GM18507 (cell line): Measurements from ENCODE around the gene ANKRD61.
"Not testable (repeated sequence)": the region's sequence is repeated elsewhere in the genome, so short reads cannot be mapped to it uniquely, and the experiment has no call there.

Source experiments
- DNase-seq: peaks from one replicate; pipeline ENCODE4 v3.0.0; 2011; ENCODE audit warnings: low read depth; ENCODE audit not compliant: insufficient read length; ENCODE audit errors: extremely low spot score
- FAIRE-seq: peaks from 2 replicates; lab custom pipeline; 2011; peaks lifted over from hg19 to GRCh38; lab: Jason Lieb, UNC

ANKRD61 gene

DNA sequence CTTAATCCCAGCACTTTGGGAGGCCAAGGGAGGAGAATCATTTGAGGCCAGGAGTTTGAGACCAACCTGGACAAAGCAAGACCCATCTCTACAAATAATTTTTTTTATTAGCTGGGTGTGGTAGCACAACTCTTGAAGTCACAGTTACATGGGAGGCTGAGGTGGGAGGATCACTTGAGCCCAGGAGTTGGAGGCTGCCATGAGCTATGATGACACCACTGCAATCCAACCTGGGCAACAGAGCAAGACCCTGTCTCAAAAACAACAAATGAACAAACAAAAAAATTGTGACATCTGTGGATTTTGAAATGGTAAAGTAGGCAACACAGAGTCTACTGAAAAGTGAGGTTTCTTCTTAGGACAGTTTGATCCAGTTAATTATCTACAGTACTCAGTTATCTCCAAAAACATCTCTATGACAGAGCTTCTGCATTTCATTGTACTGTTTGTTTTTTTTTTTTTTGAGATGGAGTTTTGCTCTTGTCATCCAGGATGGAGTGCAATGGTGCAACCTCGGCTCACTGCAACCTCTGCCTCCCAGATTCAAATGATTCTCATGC lies 3.3 kb upstream of the ANKRD61 start:
- no peak for FAIRE-seq

DNA sequence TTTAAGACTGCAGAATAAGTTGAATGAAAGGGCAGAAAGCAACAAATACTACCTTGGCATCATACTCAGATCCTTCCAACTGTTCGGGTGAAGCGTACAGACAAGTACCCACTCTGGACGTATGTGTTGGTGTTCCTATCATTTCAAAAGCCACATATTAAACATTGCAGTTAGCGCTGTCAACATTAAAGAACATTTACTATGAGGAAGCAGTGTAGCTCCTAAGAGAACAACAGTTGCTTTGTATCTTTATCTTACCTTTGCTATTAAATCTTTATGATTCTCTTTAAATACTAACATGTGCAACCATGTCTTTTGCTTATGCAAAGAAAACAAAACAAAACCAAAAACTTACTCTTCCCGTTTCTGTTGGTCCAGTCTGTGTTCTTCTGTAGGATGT lies 2.6 kb upstream of the ANKRD61 start:
- DNase-seq (no peak), FAIRE-seq (no peak)

More for the DNA sequence above, 3.3 kb upstream of the ANKRD61 start:
- no peak for DNase-seq

GRCh38 chr7:6031567-6031966 lies 391 bp downstream of the ANKRD61 start:
- FAIRE-seq (no peak), DNase-seq (no peak)

DNA sequence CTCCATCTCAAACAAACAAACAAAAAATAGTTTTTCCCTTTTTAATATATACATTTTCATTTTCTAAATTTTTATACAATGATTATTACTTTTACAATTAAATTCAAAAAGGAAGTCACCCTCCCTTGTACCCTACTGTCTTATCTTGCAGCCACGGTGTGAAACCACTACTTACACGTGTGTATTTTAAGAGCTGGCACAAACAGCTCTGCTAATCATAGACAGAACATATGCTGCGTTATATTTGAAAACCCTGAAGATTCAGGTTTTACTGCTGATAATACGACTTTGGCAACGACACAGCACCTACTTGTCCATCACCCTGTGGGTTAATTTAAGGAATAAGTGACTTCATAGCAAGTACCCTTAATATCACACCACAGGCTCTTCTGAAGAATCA lies 991 bp downstream of the ANKRD61 start:
- FAIRE-seq: no peak

DNA sequence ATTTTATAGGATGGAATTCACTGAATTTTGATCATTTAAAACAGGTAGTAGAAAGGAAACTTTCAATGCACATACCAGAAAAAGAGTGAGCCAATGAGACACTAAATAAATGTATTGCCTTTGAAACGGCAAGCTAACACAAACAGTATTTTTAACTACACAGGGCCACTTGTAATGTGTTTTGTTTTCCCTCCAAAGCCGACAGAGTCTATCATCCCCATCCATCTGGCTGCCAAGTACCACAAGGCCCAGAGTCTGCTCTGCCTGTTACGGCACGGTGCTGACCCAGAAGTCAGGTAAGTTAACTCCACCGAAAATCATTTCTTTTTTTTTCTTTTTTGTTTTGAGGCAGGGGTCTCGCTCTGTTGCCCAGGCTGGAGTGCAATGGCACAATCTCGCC lies 1.5 kb downstream of the ANKRD61 start:
- DNase-seq: no peak
- no peak for FAIRE-seq

More for the DNA sequence above, 991 bp downstream of the ANKRD61 start:
- DNase-seq: no peak

- FAIRE-seq: no peak
- no peak for DNase-seq
Measured at GRCh38 chr7:6035165-6035564, 4.0 kb downstream of the ANKRD61 start.

DNA sequence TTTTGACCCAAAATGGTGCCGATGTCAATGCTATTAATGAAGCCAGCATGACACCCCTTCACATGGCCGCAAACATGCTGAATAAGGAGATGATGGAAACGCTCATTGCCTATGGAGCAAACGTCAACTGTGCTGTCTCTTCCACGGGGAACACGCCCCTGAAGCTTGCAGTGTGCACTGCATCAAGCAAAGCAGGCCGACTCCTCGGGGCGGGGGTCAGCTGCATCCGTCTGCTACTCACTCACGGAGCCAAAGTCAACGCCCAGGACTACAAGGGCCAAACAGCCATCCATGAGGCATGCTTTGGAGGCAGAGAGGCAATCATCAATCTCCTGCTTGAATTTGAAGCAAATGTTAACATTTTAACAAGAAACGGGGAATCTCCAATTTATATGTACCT lies 4.5 kb downstream of the ANKRD61 start:
- DNase-seq (no peak), FAIRE-seq (no peak)

GRCh38 chr7:6049780-6050179 lies 18.6 kb downstream of the ANKRD61 start:
- no peak for DNase-seq
- FAIRE-seq: no peak

DNA sequence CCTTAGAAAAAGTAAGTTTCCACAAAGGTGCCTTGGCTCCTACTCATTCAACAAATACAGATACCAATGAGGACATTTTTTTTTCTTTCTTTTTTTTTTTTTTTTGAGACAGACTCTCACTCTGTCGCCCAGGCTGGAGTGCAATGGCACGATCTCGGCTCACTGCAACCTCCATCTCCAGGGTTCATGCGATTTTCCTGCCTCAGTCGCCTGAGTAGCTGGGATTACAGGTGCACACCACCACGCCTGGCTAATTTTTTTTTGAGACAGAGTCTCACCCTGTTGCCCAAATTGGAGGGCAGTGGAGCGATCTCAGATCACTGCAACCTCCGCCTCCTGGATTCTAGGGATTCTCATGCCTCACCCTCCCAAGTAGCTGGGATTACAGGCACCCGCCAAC lies 20.0 kb downstream of the ANKRD61 start:
- not testable (repeated sequence) for DNase-seq, FAIRE-seq

GRCh38 chr7:6056616-6057015 lies 25.4 kb downstream of the ANKRD61 start:
- FAIRE-seq (no peak), DNase-seq (no peak)

DNA sequence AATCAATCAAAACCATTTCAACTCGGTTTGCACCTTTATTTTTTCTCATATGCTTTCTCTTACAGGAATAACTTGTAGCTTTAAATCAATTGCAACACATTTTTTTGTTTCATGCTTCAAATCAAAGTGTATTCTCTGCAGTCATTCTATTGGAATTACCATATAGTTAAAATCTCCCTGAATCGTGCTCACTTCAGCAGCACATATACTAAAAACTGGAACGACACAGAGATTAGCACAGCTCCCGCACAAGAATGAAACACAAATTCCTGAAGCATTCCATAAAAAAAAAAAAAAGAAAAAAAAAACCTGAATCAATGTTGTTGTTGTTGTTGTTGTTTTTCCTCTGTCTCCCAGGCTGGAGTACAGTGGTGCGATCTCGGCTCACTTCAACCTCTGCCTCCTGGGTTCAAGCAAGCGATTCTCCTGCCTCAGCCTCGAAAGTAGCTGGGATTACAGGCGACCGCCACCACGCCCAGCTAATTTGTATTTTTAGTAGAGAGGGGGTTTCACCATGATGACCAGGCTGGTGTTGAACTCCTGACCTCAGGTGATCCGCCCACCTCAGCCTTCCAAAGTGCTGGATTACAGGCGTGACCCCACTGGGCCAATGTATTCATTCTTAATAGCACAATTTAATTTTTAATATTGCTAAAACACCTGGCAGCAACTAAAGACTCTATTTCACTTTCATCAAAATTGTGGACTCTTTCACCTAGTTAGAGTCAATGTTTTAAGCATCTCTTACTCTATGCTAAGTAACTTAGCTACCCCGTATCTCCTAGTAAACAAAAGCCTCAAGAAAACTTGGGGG lies 26.3 kb downstream of the ANKRD61 start:
- FAIRE-seq (peak; percentile 29), DNase-seq (no peak)

GRCh38 chr7:6059941-6060340 lies 28.8 kb downstream of the ANKRD61 start:
- FAIRE-seq, DNase-seq: not testable (repeated sequence)

DNA sequence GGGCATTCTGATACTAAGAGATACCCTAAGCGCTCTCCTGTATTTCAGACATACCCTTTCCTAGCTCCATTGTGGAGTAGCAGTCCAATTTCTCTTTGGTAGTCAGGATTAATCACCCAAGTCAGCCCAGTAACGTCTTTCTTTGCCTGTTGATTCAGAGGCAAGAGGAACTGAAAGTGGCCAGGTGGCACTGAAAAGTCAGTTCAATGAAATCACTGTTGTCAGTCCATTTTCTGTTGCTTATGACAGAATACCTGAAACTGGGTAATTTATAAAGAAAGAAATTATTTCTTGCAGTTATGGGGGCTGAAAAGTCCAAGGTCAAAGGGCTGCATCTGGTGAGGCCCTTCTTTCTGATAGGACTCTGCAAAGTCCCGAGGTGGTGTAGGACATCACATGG lies 40.2 kb downstream of the ANKRD61 start:
- FAIRE-seq (peak; percentile 62), DNase-seq (no peak)

DNA sequence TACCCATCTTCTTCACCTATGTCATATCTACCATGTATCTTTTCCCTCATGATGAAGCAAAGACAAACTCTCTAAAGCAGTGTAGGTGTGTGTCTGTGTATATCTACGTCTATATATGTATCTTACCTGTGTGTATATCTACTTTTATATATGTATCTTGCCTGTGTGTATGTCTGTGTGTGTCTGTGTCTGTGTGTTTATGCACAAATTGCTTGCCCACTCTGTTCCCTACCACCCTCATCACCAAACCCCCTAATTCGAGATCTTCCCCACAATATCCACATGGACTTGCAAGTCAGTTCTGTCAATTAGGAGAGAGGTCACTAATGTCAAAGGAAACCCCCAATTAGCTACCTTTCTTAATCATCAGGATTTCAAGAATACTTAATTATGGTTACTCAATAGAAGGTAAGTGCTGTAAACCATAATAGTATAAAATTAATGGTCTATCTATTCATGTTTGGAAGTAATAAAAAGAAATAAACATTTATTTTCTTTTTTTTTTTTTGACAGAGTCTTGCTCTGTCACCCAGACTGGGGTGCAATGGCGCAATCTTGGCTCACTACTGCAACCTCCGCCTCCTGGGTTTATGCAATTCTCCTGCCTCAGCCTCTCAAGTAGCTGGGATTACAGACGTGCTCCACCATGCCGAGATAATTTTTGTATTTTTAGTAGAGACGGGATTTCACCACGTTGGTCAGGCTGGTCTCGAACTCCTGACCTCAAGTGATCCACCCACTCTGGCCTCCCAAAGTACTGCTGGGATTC lies 43.6 kb downstream of the ANKRD61 start:
- FAIRE-seq (no peak), DNase-seq (no peak)

DNA sequence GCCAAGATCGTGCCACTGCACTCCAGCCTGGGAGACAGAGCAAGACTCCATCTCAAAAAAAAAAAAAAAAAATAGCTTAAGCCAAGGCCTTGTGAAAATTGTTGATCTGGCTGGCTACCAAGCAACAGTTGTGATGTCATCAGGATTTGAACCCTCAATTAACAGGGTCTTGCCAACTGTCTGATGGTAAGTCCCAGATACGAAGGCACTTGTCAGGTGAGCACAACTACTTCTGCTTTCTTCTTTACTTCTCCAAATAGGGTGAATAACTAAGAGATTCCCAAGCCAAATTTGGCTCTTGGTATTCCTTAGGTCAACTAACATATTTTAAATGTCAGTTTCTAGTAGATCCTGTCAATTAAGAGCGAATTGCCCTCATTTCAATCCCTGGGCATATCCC lies 47.4 kb downstream of the ANKRD61 start:
- FAIRE-seq: no peak
- DNase-seq: no peak

DNA sequence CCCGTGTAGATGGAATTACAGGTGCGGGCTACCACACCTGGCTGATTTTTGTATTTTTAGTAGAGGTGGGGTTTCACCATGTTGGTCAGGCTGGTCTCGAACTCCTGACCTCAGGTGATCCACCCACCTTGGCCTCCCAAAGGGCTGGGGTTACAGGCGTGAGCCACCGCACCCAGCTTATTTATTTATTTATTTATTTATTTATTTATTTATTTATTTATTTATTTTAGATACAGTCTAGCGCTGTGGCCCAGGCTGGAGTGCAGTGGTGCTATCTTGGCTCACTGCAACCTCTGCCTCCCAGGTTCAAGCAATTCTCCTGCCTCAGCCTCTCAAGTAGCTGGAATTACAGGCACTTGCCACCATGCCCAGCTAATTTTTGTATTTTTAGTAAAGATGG lies 51.9 kb downstream of the ANKRD61 start:
- DNase-seq, FAIRE-seq: not testable (repeated sequence)
